Measurements from ENCODE around the gene TRPM3. TPM values are rescaled to one million over a fixed set of nuclear protein-coding genes. Genes with fewer than 3 reads are reported as not detected.

The TRPM3 gene
- total and polyA plus RNA-seq, 2 of the 8 experiments (the other 6 are each of a cell fraction or from before 2014, with no cell fraction given): 2.4 to 10.9 TPM

GRCh38 chr9:70588381-70588780, 533.0 kb downstream of the TRPM3 start:
- no peak overlapping the region for H3K23ac ChIP-seq (ENCODE audit: insufficient read length)
- POLR2A ChIA-PET (ENCODE audit: partially characterized antibody): no interaction called here
- no peak overlapping the region for H3K4me3 ChIP-seq (ENCODE audit: extremely low read depth in 1 of 4, insufficient read depth in 2 of 4, low read depth in 3 of 4, low read length in 4 of 4)
- H4K5ac ChIP-seq (ENCODE audit: insufficient read length, low read depth, low read length): no peak overlapping the region
- H4K91ac ChIP-seq (replicated peaks; ENCODE audit: insufficient read length, low read length): no peak overlapping the region
- no peak overlapping the region for H2AFZ ChIP-seq (ENCODE audit: low read length)
- no peak overlapping the region for H3K4me2 ChIP-seq (ENCODE audit: insufficient read depth in 1 of 2, low read depth in 2 of 2, low read length in 2 of 2)
- H3K27me3 ChIP-seq (replicated peaks in 1 of 4; ENCODE audit: control insufficient read depth in 3 of 4, extremely low read depth in 1 of 4, insufficient read depth in 3 of 4, low read length in 3 of 4): no peaks in the 10 kb centered on the region
- H2AK5ac ChIP-seq (ENCODE audit: low read depth, low read length): no peak overlapping the region
- 88% methylated on average over 11 of the region's 11 CpGs; no CpG with 5 or more reads in 1 of the 2 experiments for WGBS, 2 experiments (ENCODE audit: extremely low coverage in 1 of 2, insufficient coverage in 1 of 2, insufficient read length in 1 of 2, insufficient replicate concordance in 2 of 2, low coverage in 1 of 2, low lambda C conversion rate in 2 of 2, missing lambda C conversion rate in 1 of 2)
- H2BK20ac ChIP-seq (ENCODE audit: low read length): no peak overlapping the region
- H2BK15ac ChIP-seq (ENCODE audit: low read length): no peak overlapping the region
- DNase-seq (ENCODE audit: low read depth in 1 of 2, low spot score in 2 of 2) (no peak), FAIRE-seq (no peak)
- no peak overlapping the region for H3K9ac ChIP-seq (replicated peaks in 1 of 4; ENCODE audit: extremely low read depth in 1 of 4, low read depth in 3 of 4, low read length in 3 of 4)
- H4K20me1 ChIP-seq (replicated peaks in 1 of 2; ENCODE audit: control insufficient read depth in 1 of 2, insufficient read depth in 2 of 2, low read length in 2 of 2): no peaks in the 10 kb centered on the region
- H3K18ac ChIP-seq (ENCODE audit: extremely low read depth, low read length): no peak overlapping the region
- no peak overlapping the region for H2BK120ac ChIP-seq (replicated peaks; ENCODE audit: low read depth, low read length)
- no peak overlapping the region for H3K27ac ChIP-seq (ENCODE audit: low read depth, low read length)
- H3K4ac ChIP-seq (replicated peaks; ENCODE audit: insufficient read length, low read depth, low read length): no peak overlapping the region
- H3K4me1 ChIP-seq (replicated peaks in 1 of 4; ENCODE audit: control insufficient read depth in 3 of 4, insufficient read depth in 4 of 4, low read length in 3 of 4): no peaks in the 10 kb centered on the region
- H3K9me3 ChIP-seq (ENCODE audit: insufficient read depth in 2 of 2, low read depth in 1 of 2, low read length in 1 of 2): no peaks in the 10 kb centered on the region
- H4K8ac ChIP-seq (ENCODE audit: extremely low read depth, insufficient read depth, low read length): no peak overlapping the region
- H3K79me2 ChIP-seq (ENCODE audit: control insufficient read depth in 1 of 2, insufficient read depth in 2 of 2, low read length in 2 of 2): no peaks in the 10 kb centered on the region
- H3K23me2 ChIP-seq (ENCODE audit: low read depth, low read length): no peaks in the 10 kb centered on the region; the same call in 1 of the 2 replicates
- CTCF ChIA-PET (ENCODE audit: partially characterized antibody): interaction anchor here (1.1 to 1.6 kb wide), 2 partner anchors 14 to 161 kb away, joined by 3 to 8 read pairs; no protein-coding TSS in a partner anchor
- H3K79me1 ChIP-seq (ENCODE audit: low read depth, low read length): no peaks in the 10 kb centered on the region
- H3K56ac ChIP-seq (replicated peaks; ENCODE audit: insufficient read length, low read depth, low read length): no peak overlapping the region
- H3K14ac ChIP-seq (ENCODE audit: insufficient read length): no peak overlapping the region
- H2BK12ac ChIP-seq (ENCODE audit: low read depth, low read length): no peak overlapping the region
- no peaks in the 10 kb centered on the region for H3K36me3 ChIP-seq (ENCODE audit: control insufficient read depth in 2 of 4, insufficient read depth in 4 of 4, low read length in 3 of 4)
- H2BK5ac ChIP-seq (ENCODE audit: low read depth, low read length): no peak overlapping the region
- TF ChIP-seq KDM1A (IDR thresholded peaks at IDR 0.05; ENCODE audit: borderline replicate concordance, low read length): no peak

Data from H1 (cell line).